HepG2 (cell line): ENCODE results near the gene KLHDC7A.

Experiments used
- ASH2L ChIP-seq: fragments of 300-600, 200-600 bp; sonication (generic); IDR thresholded peaks from 2 replicates; pipeline ENCODE4 v1.7.0; 2017; ENCODE audit warnings: low read depth, mild to moderate bottlenecking, moderate library complexity, mixed read lengths, low read length; ENCODE audit not compliant: insufficient read length
- ATF3 ChIP-seq: sonication (generic); formaldehyde crosslinking; IDR thresholded peaks from 2 replicates; pipeline ENCODE4 v1.4.0; 2020; ENCODE audit warnings: missing genetic modification reagents
- GZF1 ChIP-seq: sonication (generic); formaldehyde crosslinking; IDR thresholded peaks from 2 replicates; pipeline ENCODE4 v1.5.1; 2020; ENCODE audit warnings: mild to moderate bottlenecking, missing genetic modification reagents

GRCh38 chr1:18479454-18479853 is 1.3 kb upstream of the KLHDC7A start:
- TF ChIP-seq GZF1 (CRISPR knock-in tag) (no peak), ATF3 (CRISPR knock-in tag) (no peak), ASH2L (no peak)
